HG03439 (cell line): ENCODE results near the gene PDPK1.

Experiments used
- ATAC-seq: cut with Tn5 transposase; IDR thresholded peaks from one replicate; pipeline ENCODE4 v1.9.1; 2021; ENCODE audit warnings: mild to moderate bottlenecking, moderate library complexity; ENCODE audit not compliant: unreplicated experiment

PDPK1 gene

DNA sequence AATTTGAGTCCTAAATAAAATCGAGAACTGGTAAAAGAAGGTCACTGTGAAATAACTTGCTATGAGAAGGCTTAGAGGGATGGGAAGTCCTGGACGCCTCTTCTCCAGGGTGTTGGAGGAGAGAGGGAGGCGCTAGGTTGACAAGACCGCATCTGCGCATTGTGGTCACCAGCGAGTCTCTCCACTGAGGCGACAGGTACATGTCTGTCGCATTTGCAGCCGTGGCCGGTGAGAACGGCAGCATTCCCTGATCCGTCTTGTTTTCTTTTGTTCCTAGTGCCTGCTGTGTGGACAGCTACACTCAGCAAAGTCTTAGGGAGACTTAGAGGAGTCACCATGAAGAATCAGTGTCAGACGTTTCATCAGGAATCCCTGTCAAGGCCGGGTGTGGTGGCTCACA lies 32.1 kb upstream of the PDPK1 start:
- ATAC-seq, result no peak

DNA sequence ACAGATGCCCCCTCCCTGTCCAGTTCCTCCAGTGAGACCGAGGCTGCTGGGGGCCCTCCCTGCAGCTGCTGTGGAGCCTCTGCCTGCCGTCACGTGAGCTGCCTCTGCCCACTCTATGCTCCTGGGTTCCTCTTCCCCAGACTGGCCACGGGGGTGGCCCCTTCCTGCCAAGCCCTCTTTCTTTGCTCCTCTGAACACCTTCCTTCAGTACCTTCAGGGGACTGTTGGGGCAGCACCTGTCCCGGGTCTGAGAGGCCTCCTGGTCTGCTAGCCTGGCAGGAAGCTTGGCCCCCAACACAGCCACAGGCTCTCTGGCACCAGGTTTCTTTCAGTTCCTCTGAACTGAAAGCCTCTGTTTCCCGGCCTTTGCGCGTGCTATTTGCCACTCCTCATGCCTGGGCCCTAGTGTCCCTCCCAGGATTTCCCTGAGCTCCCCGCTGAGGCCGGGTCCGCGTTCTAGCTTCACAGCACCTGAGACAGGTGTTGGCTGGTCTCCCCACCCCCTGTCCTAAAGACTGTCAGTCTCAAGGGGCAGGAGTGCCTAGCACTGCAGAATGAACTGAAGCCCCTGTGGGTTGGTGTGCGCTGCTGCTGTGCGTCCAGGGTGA lies 30.7 kb upstream of the PDPK1 start:
- no peak for ATAC-seq

DNA sequence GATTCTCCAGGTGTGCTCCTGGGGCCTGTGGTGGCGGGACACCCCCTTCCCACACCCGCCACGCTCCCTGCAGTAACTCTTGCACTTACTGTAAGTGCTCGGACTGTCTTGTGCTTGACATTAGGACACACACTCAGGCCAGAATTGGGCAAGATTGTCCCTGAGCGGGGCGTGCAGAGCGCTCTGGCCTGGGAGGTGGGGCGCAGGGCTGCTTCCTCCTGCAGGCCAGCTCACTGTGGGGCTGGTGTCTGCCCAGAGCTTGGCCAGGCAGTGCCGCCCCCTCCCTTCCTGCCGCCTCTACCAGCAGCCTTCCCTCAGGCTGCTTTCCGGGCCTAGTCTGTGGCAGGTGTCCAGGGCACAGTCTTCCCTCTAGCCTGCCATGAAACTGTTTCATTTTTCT lies 30.2 kb upstream of the PDPK1 start:
- no peak for ATAC-seq

DNA sequence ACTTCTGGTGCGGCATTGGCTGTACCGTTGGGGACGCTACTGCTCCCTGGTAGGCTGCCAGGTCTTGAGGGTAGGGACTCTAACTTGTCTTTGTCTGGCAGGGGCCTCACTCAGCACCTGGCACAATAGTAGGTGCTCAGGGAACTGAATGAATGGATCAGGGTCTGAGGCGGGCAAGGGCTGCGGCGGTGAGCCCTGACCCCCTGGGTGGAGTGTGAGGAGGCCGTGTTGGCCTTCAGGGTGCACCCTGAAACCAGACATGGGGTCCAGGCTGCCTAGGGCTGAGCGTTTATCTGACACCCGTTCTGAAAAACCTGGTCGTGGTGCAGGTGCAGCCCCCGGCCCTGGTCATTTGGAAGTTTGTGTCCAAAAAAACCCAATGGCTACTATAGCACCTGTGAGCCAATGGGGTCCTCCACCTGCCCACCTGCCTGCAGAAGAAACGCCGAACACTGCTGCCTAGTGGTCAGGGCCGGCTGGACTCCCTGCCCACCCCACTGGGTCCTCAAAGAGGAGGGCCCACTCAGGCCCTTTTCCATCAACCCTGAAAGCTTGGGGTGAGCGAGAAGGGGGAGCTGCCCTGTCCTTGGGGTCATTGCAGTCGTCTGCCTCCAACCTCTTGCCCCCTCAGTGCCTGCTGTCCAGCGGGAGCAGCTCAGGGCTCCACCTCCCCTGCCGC lies 29.0 kb upstream of the PDPK1 start:
- ATAC-seq, result no peak

DNA sequence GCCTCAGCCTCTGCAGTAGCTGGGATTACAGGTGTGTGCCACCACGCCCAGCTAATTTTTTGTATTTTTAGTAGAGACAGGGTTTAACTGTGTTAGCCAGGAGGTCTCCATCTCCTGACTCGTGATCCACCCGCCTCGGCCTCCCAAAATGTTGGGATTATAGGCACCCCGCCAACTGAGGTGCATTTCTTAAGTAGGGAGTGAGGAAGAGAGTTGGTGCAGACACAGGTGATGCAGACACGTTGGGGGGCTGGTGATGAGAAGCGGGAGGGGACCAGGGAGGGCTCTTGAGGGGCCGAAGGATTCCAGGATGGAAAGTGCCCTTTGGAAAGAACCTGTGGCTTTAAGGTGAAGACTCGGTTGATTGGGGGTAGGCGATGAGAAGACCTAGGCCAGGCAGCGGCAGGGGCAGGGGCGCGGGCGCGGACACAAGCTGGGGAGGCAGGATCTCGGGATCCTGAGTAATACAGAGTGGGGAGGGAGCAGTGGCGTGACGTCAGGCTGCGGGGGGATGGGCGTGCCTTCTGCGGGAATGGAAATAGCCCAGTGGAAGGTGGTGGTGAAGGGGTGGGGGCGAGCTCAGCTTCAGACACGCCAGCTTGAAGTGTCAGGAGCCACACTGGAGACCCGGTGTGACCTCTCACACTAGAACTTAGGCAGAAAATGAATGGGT lies 26.6 kb upstream of the PDPK1 start:
- no peak for ATAC-seq

DNA sequence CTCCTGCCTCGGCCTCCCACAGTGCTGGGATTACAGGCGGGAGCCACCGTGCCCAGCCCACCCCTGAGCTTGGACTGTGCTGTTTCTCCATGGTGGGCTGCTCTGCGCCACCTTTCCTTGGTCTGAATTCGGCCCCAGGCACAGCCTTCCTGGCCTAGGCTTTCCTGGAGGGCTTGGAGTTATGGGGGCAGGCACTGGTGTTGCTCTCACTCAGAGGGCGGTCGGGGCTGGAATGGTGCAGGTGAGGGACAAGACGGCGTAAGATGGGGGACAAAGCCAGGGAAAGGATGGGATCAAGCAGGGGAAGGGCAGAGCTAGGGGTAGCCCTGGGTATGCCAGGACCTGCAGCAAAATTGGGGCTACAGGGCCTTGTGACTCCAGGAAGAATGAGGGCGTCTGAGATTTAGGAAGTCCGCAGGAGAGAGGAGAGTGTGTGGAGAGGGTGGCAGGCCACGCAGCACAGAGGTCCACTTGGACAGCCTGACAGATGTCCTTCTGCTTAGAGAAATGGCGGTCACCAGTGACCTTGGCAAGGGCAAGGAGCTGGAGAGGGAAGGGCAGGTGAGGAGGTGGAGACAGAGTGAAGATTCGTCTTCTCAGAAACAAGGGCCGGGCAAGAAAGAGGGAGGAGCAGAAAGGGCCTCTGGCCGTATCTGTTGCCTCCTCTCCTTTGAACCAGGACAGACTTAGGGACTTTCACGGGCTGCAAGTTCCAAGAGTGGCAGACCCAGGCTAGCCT lies 25.7 kb upstream of the PDPK1 start:
- ATAC-seq, result no peak

DNA sequence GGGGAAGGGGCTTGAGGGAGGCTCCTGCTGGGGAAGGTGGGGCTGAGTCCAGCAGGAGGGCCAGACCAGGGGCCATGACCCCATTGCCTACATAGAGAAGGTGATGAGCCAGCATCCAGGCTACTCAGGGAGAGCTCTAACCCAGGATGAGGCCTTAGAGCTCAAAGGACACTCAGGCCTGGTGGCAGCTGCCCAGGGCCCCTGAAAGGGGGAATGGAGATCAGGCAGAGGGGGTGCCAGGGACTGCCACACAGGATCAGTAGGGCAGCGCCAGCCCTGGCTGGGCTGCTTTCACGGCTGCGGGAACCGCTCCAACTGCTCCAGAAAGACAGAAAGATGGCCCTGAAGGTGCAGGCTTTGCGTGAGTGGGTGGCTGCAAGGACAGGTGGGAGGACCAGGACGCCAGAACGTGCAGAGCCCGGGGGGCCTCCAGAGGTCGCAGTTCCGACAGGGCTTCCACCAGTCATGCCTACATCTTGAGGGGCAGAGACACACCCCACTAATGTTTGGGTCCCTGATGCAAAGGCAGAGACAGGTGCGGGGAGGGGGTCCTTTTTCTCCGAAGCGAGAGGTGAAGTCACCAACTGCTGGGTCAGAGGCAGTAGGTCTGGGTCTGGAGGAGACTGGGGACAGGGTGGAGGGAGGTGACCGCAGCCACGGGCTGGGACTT lies 25.0 kb upstream of the PDPK1 start:
- ATAC-seq, result no peak

DNA sequence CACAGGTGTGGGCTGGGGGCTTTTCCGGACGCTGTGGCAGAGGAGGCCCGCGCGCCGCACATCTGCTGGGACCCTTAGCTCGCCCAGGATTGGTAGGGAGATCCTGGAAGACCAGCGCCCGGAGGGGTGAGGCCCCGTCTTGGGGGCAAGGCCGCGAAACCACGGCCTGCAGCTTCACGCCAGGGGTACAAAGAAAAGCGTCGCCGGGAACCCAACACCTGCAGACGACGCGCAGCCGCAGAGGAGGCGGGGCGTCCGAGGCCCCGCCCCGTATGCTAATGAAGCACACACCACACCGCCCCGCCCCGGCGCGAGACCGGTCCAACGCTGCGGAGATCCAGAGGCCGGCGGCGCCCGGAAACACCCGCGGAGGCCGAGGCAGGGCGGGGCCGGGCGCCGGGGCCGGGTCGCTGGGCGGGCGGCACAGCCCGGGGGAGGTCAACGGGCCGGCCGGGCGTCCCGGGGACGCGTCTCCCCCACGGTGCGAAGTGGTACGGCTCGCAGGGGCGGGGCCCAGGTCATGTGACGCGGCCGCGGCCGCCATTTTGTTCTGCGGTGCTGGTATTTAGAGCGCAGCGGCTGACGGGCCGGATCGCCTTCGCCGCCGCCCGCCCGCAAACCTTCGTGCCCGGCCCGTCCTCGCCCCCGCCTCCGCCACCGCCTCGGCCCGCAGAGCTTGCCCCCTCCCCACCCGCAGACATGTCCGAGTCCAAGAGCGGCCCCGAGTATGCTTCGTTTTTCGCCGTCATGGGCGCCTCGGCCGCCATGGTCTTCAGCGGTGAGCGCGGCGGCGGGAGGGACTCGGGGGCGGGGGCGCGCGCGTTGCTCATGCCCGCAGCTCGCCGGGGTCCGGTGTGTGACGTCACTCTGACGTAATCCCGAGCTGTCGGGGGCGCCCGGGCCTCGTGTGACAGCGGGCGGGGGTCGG lies 24.2 kb upstream of the PDPK1 start, which contains the start of gene ATP6V0C:
Gene ATP6V0C, plus strand, starts transcription at position 548 of the 928 bp plus-strand sequence. Its CDS starts 152 bp downstream, at position 700.
- peak; percentile 66 for ATAC-seq

DNA sequence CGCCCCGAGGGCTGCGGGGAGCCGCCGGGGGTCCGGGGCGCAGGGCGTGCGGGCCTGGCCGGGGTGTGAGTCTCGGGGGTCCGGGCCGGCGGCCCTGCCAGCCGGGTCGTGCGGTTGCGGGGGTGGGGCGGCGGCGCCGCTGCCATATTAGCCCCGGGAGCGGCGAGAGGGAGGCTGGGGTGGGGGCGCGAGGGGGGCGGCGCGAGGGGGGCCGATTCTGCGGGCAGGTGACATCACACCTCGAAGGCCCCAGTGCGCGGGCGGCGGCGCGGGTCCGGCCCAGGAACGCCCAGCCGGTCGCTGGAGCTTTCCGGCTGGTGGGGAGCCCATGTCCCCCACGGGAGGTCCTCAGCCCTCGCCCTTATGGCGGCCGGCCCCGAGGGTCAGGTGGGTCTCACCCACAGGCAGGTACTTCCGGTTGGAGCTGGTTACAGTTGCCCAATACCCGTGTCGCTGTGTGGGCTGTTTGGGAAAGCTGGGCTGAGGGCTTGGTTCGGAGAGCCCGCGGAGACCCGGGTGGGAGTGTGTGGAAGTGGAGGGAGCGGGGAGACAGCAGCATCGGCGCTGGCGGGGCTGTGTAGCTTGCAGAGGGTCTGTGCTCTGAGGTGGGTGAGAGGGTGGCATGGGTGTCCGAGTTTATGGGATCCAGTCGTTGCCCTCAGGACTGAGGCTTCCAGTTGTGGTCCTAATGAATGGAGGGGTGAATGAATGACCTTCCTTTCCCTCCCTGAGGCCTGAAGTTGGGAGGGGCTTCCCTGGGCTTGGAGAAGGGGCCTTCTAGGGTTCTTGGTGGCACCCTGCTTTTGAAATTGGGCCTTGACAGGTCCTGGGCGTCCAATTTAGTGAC lies 23.3 kb upstream of the PDPK1 start:
- ATAC-seq, result no peak

DNA sequence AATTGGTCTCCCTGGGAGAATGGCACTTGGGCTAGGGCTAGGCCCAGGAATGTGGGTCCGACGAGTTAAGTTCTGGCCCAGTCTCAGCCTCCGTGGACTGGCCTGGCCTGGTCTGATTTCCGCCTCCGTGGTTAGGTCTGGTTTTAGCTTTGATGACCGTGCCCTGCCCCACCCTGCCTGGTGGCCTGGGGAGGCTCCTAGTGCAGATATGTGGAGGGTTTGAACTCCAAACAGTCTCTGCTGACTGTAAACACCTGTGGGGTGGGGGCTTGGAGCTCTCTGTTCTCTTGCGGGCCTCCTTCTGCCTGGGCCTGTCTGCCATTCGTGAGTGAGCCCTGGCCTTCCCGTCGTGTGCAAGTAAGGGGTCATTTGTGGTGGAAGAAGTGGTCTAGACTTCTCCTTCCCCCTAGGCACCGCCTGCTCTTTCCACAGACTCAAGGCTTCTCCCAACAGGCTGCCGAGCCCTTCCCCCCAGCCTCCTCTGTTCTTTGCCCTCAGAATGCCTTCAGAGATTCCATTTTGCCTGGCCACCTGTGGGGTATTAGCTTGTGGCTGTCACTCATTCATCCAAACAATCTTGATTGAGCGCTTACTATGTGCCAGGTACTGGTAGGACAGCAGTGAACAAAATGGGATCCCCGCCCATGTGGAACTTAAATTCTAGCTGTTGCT lies 22.5 kb upstream of the PDPK1 start:
- no peak for ATAC-seq

DNA sequence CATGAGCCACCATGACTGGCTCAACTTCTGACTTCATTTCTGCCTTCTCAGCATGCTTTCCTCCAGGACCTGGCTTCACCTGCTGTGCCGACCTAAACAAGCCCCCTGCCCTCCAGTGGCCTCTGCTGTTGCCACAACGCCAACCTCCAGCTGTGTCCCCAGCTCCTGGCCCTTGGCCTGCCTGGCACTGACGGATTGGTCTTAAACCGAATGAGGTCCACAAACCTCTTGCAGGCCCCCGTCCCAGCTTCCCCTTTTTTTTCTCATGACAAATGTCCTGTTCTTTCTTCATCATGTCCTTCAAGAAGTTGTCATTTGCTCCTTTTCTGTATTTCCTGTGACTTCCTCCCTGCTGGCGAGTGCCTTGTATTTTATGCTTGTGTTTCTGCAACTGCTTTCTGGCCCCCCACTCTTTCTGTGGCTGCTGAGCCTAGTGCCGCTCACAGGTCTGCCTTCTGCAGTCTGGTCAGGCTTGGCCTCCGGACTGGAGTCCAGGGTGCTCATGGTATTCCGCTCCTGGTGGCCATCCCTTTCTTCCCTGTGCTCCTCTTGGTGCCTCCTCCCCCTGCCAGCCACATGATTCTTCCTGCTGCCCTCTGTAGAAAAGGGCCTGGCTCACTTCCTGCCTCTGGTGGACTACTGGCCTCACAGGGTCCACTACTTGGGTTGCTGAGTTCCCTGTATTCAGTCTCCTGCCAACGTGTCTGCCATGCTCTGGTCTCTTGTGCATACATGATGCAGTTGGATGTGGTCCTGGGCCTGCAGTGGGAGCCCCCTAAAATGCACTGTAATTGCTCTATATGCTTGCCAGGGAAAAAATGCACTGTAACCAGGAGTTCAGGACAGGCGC lies 21.2 kb upstream of the PDPK1 start:
- no peak for ATAC-seq

DNA sequence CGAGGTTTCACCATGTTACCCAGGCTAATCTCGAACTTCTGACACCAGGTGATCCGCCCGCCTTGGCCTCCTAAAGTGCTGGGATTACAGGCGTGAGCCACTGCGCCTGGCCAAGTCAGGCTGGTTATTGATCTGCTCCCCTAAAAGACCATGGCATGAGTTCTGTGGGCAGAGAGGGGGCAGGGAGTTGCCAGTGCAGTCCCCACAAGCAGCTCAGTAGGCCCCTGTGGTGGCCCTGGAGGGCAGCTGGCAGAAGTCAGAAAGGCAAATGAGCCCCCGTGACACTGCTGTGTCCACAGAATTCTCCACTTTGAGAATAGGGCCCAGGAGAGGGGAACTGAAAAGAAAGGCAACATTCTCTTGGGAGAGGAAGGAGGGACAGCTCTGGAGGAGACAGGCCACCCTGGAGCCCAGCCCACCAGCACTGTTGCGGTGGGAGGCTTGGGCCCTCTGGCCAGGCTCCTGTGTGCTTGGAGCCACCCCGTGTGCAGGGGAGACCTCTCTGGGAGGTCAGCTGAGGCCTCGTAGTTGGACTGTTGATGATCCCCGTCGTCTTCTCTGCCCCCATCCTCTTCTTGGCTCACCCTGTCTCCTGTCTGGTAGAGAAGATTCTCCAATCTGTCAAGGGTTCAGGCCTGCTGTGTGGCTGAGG lies 19.7 kb upstream of the PDPK1 start:
- no peak for ATAC-seq

DNA sequence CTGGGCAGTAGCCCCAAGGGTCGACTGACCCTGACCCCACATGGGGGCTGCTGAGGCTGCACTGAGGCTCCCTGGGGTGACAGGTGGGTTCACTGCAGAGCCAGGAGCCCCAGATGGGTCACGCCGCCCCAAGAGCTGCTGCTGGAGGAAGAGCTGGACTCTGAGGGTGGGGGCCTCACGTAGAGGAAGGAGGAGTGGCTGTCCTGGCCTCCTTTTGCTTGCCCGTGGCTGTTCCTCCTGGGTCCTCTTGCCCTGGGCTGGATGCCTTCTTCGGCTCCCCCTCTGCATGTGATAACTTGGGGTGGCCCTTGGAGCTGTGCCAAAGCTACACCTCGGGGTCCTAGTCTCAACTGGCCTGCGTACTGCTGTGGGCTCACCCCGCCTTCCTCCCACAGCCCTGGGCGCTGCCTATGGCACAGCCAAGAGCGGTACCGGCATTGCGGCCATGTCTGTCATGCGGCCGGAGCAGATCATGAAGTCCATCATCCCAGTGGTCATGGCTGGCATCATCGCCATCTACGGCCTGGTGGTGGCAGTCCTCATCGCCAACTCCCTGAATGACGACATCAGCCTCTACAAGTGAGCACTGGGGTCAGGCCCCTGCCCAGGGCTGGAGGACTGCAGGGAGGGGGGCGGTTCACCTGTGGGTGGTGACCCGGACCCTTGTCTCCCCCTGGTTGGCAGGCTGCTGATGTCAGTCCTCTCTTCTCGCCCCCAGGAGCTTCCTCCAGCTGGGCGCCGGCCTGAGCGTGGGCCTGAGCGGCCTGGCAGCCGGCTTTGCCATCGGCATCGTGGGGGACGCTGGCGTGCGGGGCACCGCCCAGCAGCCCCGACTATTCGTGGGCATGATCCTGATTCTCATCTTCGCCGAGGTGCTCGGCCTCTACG lies 18.8 kb upstream of the PDPK1 start:
- ATAC-seq, result no peak

DNA sequence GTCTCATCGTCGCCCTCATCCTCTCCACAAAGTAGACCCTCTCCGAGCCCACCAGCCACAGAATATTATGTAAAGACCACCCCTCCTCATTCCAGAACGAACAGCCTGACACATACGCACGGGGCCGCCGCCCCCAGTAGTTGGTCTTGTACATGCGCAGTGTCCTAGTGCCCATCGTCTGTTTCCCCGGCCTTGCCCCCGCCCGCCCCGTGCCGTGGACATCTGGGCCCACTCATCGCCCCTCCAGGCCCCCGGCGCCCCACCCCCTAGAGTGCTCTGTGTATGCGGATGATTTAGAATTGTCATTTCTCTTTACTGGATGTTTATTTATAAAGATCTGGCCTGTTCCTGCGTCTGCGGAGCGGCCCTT lies 18.1 kb upstream of the PDPK1 start:
- ATAC-seq, result no peak

DNA sequence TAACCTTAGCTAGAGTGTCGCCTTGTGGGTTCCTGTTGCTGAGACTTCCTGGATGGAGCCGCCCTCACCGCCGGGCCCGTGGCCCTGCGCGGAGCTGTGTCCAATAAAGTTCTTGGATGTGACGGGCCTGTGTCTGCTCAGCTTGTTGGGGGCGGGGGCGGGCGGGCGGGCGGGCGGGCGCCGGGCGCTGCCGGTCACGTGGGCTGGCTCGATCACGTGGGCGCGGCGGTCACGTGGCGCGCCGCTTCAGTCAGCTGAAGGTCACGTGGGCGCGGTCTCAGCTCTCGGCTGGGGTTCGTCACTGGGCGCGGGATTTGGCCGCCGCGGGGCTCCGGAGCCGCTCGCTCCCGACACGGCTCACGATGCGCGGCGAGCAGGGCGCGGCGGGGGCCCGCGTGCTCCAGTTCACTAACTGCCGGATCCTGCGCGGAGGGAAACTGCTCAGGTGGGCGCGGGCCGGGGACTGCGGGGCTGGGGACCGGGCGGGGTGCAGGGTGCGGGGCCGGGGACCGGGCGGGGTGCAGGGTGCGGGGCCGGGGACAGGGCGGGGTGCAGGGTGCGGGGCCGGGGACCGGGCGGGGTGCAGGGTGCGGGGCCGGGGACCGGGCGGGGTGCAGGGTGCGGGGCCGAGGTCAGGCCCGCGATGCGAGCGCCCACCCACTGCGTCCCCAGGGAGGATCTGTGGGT lies 17.6 kb upstream of the PDPK1 start, which contains the start of gene AMDHD2:
Gene AMDHD2, plus strand, starts transcription at position 275 of the 687 bp plus-strand sequence. Its CDS starts 88 bp downstream, at position 363.
- ATAC-seq, result peak; percentile 43
